ENCODE data around the gene TTC39C.

The TTC39C gene

DNA sequence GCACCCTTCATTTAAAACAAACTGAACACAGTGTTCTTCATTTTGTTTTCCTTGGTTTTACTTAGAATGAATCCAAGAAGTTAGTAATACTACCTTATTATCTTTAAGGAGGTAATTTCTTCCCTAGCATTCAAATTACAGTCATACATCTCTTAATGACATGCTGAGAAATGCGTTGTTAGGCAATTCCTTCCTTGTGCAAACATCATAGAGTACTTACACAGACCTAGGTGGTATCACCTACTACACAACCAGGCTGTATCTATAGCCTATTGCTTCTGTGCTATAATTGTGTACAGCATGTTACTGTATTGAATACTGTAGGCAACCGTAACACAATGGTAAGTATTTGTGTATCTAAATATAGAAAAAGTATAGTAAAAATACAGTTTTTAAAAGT lies 115.9 kb downstream of the TTC39C start:
- no peak for DNase-seq
- Histone ChIP-seq H3K36me3 (ENCODE audit: insufficient read depth, low read length) (peaks cover 30% of the 10 kb centered on the region), H2AFZ (ENCODE audit: low read depth, low read length) (no peak overlapping the region), H3K79me2 (ENCODE audit: insufficient read depth, low read length) (no peaks in the 10 kb centered on the region), H3K4me1 (ENCODE audit: insufficient read depth, low read length) (no peaks in the 10 kb centered on the region), H4K20me1 (ENCODE audit: insufficient read depth, low read length) (no peaks in the 10 kb centered on the region), H3K4me2 (ENCODE audit: insufficient read depth, low read length) (no peak overlapping the region), H3K9ac (ENCODE audit: low read depth, low read length) (no peak overlapping the region), H3K4me3 (ENCODE audit: low read depth in 1 of 2, low read length in 2 of 2) (no peak overlapping the region), H3K9me3 (ENCODE audit: insufficient read depth, low read length, severe bottlenecking) (no peaks in the 10 kb centered on the region), H3K27ac (ENCODE audit: low read length) (no peak overlapping the region), H3K27me3 (ENCODE audit: insufficient read depth, low read length, poor library complexity) (no peaks in the 10 kb centered on the region)
- TF ChIP-seq, protein P1, sequence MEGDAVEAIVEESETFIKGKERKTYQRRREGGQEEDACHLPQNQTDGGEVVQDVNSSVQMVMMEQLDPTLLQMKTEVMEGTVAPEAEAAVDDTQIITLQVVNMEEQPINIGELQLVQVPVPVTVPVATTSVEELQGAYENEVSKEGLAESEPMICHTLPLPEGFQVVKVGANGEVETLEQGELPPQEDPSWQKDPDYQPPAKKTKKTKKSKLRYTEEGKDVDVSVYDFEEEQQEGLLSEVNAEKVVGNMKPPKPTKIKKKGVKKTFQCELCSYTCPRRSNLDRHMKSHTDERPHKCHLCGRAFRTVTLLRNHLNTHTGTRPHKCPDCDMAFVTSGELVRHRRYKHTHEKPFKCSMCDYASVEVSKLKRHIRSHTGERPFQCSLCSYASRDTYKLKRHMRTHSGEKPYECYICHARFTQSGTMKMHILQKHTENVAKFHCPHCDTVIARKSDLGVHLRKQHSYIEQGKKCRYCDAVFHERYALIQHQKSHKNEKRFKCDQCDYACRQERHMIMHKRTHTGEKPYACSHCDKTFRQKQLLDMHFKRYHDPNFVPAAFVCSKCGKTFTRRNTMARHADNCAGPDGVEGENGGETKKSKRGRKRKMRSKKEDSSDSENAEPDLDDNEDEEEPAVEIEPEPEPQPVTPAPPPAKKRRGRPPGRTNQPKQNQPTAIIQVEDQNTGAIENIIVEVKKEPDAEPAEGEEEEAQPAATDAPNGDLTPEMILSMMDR (IDR thresholded peaks at IDR 0.05; ENCODE audit: borderline replicate concordance, extremely low read depth, low read length, poor library complexity, severe bottlenecking), result no peak
- TF ChIP-seq EZH2 (IDR thresholded peaks at IDR 0.05; ENCODE audit: borderline replicate concordance, low read depth, low read length, severe bottlenecking), result no peak
- ATAC-seq (ENCODE audit: insufficient read depth, low read depth), result no peak

GRCh38 chr18:24136967-24137373 lies 122.4 kb downstream of the TTC39C start:
- Histone ChIP-seq H3K27ac (ENCODE audit: low read length) (no peak overlapping the region), H4K20me1 (ENCODE audit: insufficient read depth, low read length) (no peaks in the 10 kb centered on the region), H3K4me2 (ENCODE audit: insufficient read depth, low read length) (no peak overlapping the region)

GRCh38 chr18:24138409-24138788 lies 123.8 kb downstream of the TTC39C start:
- no peaks in the 10 kb centered on the region for H4K20me1 ChIP-seq (ENCODE audit: insufficient read depth, low read length)
- H3K4me3 ChIP-seq (ENCODE audit: low read depth in 1 of 2, low read length in 2 of 2), result no peak overlapping the region
- H3K27ac ChIP-seq (ENCODE audit: low read length), result no peak overlapping the region
- no peaks in the 10 kb centered on the region for H3K9me3 ChIP-seq (ENCODE audit: insufficient read depth, low read length, severe bottlenecking)
- TF ChIP-seq, protein P1 (IDR thresholded peaks at IDR 0.05; ENCODE audit: borderline replicate concordance, extremely low read depth, low read length, poor library complexity, severe bottlenecking), result no peak
- no peak for TF ChIP-seq EZH2 (IDR thresholded peaks at IDR 0.05; ENCODE audit: borderline replicate concordance, low read depth, low read length, severe bottlenecking)
- H3K79me2 ChIP-seq (ENCODE audit: insufficient read depth, low read length), result no peaks in the 10 kb centered on the region
- no peaks in the 10 kb centered on the region for H3K36me3 ChIP-seq (ENCODE audit: insufficient read depth, low read length)
- DNase-seq (no peak), ATAC-seq (ENCODE audit: insufficient read depth, low read depth) (no peak)
- no peaks in the 10 kb centered on the region for H3K27me3 ChIP-seq (ENCODE audit: insufficient read depth, low read length, poor library complexity)
- no peak overlapping the region for H3K9ac ChIP-seq (ENCODE audit: low read depth, low read length)
- no peaks in the 10 kb centered on the region for H3K4me1 ChIP-seq (ENCODE audit: insufficient read depth, low read length)
- no peak overlapping the region for H2AFZ ChIP-seq (ENCODE audit: low read depth, low read length)
- H3K4me2 ChIP-seq (ENCODE audit: insufficient read depth, low read length), result no peak overlapping the region

More at GRCh38 chr18:24136967-24137373, 122.4 kb downstream of the TTC39C start:
- no peak overlapping the region for H2AFZ ChIP-seq (ENCODE audit: low read depth, low read length)
- H3K9me3 ChIP-seq (ENCODE audit: insufficient read depth, low read length, severe bottlenecking), result no peaks in the 10 kb centered on the region
- no peak overlapping the region for H3K9ac ChIP-seq (ENCODE audit: low read depth, low read length)
- peaks cover 5% of the 10 kb centered on the region; the same call in 1 of the 2 replicates for H3K36me3 ChIP-seq (ENCODE audit: insufficient read depth, low read length)
- no peaks in the 10 kb centered on the region for H3K79me2 ChIP-seq (ENCODE audit: insufficient read depth, low read length)
- no peak for DNase-seq
- H3K27me3 ChIP-seq (ENCODE audit: insufficient read depth, low read length, poor library complexity), result no peaks in the 10 kb centered on the region
- H3K4me3 ChIP-seq (ENCODE audit: low read depth in 1 of 2, low read length in 2 of 2), result no peak overlapping the region
- H3K4me1 ChIP-seq (ENCODE audit: insufficient read depth, low read length), result no peaks in the 10 kb centered on the region
- ATAC-seq (ENCODE audit: insufficient read depth, low read depth), result no peak
- TF ChIP-seq, protein P1 (IDR thresholded peaks at IDR 0.05; ENCODE audit: borderline replicate concordance, extremely low read depth, low read length, poor library complexity, severe bottlenecking), result no peak
- TF ChIP-seq EZH2 (IDR thresholded peaks at IDR 0.05; ENCODE audit: borderline replicate concordance, low read depth, low read length, severe bottlenecking), result no peak

All from DND-41 (cell line).